NK-92 (cell line): ENCODE results near the gene GLCCI1.
"Not testable (repeated sequence)": the region's sequence is repeated elsewhere in the genome, so short reads cannot be mapped to it uniquely, and the experiment has no call there.

ENCODE experiments used
- DNase-seq: peaks from one replicate; lab custom pipeline; 2025; ENCODE audit not compliant: unreplicated experiment; lab: John Stamatoyannopoulos, UW

GLCCI1 gene

DNA sequence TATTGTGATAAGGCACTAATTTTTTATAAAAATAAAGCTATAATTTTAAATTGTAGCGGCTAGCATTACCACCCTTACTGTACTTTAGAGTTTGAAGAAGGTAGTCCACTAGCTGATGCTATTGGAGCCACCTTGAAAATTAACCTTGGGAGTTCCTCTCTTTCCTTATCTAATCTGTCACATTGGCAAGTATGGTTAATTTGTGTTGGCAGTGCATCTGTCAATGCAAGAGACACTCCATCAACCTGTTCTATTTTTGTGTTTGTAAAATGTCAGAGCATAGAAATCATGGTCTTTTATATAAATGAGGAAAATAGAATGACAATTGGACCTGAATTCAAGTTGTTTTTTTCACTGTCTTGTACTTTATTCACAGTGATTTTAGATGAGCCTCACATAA is 20.5 kb downstream of the GLCCI1 start:
- DNase-seq: no peak

DNA sequence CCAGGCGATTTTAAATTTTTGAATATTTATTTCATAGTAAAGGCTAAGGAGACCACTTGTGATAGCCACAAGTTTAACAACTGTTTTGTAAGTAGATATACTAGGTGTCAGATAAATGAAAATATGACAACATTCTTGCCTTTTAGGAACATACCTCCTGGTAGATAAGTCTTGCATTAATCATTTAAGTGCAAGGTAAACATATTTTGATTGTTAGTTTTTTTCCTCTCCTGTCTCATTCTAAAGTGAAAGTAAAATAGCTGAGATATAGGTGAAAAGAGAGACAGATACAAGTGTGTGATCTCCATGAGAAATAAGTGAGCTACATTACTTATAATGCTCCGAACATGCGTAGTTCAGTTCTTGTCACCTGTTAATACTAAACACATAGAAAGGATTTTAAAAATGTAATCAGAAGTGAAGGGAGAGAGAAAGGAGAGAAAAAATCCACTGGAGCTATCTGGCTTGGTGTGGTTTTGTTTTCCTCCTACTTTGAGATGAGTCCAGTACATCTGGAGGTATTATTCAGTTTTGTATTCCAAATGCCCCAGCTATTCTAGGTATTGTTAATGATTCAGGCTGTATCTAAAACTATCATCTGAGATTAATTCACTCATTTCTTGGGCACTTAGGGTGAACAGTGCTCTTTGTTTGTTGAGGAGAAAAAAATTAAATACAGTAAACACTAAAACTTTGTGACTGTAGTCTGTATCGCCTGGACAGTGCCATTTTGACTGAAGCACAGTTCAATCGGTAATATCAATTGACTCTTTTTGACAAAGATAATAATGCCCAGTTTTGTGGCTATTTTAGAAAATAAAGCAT is 21.2 kb downstream of the GLCCI1 start:
- DNase-seq: no peak

DNA sequence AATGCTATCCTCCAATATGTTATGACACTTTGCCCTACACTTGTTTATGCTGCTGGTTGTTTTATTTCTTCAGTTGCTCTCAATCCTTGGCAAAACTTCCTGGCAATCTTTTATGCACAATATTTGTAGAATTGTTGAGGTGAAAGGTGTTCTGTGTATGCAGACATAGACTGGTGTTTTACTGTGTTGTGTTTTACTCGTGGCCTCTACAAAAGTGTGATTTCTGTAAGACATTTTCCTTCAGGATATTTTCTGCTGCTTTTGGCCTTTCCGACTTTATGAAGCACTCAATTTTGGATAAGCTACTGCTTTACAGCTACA is 21.8 kb downstream of the GLCCI1 start:
- no peak for DNase-seq

DNA sequence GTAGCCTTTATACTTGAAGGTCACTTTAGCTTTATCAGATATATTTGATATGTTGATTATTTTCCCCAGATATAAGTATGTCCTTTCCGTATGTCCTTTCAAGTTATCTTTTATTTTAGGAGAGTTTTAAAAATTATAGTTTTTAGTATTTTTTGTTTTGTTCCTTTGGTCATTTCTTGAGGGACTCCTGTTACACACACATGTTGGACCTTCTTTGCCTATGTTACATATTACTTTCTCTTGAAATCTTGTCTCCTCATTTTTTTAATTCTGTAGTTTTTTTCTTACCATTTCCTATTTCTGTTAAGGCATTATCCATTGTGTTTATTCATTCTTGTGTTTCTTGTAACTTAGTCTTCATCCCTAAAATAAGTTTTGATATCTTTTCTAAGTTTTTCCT is 23.9 kb downstream of the GLCCI1 start:
- no peak for DNase-seq

DNA sequence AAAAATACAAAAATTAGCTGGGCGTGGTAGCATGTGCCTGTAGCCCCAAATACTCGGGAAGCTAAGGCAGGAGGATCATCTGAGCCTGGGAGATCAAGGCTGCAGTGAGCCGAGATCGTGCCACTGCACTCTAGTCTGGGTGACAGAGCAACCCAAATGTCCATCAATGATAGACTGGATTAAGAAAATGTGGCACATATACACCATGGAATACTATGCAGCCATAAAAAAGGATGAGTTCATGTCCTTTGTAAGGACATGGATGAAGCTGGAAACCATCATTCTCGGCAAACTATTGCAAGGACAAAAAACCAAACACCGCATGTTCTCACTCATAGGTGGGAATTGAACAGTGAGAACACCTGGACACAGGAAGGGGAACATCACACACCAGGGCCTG is 26.8 kb downstream of the GLCCI1 start:
- DNase-seq: not testable (repeated sequence)

DNA sequence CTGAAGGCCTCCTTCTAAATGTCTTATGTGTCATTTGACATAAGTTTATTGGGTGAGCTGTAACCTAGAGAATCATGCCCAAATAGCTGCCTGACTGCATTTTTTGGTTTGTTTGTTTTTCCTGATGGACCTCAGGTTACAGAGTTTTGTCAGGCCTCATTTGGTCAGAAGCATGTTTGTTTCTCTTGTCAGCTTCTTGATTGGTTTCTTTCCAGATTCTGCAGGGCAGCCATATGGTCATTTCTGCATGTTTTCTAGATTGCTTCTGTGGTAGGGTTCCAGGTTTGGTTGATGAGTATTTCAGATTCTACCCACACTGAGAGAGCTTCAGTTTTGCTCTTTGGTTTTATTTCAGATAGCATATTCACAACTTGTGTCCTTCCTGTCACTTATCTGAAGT is 28.0 kb downstream of the GLCCI1 start:
- no peak for DNase-seq

DNA sequence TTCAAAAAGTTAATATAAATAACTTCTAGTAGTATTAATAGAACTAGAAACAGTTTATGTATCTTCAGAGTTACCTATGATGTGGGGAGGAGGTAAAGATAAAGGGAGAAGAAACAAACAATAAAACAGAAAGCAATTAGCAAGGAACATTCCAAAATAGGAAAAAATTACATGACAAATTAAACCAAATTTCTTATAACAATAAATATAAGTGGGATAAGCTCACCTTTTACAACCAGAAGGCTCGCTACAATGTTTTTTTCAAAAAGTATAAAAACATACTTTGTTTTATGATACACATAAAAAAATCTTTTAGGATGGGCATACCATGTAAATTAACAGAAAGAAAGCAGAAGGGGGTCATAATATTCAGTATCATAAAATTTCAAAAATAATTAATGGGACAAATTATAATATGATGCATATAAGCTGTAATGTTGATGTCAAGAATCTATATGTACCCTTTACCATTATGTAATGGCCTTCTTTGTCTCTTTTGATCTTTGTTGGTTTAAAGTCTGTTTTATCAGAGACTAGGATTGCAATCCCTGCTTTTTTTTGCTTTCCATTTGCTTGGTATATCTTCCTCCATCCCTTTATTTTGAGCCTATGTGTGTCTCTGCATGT is 31.8 kb downstream of the GLCCI1 start:
- DNase-seq: no peak

DNA sequence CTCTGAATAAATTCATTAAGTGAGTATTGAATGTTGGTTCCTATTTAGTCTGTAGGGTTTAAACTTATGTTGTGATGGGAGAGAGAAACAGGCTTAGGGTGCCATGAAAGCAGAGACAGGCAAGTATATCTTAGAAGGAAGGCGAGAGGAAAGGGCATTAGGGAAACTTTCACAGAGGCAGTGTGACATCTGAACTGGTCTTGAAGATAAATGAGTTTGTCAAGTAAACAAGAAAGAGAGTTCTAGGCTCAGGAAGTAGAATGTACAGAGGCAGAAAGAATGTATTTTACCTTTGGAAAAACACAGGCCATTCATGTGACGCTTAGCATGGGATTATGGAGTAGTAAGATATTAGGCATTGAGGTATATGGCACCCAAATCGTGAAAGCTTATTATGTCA is 34.5 kb downstream of the GLCCI1 start:
- DNase-seq: no peak

DNA sequence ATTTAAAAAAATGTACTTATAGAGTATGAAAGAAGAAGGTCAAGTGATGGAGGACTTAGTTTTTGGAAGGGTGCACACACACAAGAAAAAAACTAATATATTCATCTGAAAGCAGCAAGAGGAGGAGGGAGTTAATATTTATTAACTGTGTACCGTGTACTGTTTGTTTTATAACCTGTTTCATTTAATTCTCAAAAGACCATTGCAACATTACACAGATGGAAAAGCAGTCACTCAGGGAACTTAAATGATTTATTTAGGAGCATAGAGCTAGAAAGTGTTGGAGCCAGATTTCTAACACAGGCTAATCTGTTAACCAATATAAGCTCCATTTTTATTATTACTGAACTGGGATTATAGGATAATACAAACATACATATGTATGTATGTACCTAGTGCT is 36.7 kb downstream of the GLCCI1 start:
- DNase-seq: no peak

DNA sequence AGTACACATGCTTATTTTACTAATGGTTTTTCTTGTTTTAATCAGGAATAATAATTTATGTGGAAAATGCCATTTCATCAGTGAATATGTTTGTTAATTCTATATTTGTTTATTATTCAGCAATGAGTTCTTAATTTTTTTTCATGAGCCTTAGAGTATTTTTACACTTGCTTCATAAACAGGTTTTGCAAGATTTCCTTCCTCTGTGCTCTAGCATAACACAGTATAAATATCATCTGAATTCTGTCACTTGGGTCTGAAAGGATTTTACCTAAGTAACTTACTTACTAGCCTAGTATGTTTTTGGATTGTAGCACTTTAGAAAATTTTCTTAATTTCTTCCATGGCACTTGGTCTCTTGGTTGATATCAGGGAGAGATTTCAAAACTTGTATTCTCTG is 45.8 kb downstream of the GLCCI1 start:
- no peak for DNase-seq

DNA sequence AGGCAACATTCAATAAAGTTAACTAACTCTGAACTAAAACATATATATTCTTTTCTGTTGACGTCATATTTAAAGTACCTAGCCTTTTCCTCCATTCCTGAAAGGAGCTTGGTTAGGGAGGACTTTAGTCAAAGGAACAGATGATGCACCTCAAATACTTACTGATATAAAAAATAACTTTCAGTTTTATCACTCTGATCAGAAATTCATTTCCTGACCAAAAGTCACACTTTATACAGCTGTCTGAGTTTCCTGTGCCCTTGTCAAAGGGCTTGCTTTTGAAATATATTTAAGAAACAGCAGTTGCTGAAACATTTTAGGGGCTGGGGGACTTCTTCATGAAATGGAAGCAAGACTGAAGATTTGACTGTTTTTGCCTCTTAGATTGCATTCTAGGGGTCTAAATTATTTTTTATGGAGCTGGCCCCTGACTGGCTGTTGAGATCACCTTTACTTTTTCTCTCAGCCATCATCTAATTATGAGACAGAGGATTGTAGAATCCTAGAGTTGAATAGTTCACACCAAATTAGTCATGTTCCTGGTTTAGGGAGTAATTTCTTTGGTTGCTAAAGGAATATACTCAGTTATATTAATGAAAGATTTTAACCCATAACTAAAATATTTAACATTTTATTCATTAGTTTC is 46.6 kb downstream of the GLCCI1 start:
- no peak for DNase-seq

DNA sequence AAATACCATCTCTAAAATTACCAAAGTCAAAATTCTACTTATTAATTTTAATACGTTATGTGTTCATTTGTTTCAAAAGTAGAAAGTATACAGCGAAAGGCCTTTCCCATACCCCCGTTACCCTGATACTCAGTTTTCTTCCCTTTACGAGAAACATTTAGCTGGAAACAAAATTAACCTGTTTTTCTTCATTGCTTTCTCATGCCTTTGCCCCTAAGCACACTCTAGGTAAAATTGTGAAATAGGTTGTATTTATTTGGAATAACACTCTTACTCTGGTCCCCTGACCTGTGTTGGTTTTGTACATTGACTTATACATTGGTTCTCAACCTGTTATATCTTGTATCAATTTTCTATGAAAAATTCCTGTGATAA is 47.1 kb downstream of the GLCCI1 start:
- DNase-seq: no peak

DNA sequence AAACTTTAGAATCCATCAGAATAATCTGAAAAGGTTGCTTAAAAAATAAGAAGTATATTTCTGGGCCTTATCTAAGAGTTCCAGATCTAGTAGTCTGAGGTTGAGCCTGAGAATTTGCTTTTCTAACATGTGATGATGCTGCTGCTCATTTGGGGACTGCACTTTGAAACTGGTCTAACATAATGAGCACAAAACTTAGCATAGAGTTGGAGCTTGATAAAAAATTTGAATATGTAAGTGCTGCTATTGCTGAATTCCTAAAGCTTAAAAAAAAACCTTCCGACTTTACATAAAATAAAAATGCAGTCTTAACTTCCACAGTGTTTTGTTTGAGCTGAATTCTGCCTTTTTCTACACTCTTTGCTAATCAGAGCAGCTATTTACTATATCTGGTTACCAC is 48.8 kb downstream of the GLCCI1 start:
- no peak for DNase-seq

DNA sequence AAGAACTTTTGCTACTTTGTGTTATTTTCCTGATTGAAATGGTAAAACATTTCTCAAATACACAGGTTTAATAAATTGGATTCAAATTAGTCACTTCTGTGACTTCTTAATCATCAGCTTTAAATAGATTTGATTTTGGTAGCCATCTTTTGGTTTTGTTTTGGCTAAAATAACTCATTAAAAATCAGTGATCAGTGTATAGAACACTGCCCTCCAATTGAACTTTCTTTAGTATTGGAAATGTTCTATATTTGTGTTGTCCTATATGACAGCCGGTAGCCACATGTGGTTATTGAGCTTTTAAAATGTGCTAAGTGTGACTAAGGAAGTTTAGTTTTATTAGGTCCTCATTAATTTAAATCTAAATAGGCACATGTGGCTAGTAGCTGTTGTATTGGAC is 50.4 kb downstream of the GLCCI1 start:
- no peak for DNase-seq

DNA sequence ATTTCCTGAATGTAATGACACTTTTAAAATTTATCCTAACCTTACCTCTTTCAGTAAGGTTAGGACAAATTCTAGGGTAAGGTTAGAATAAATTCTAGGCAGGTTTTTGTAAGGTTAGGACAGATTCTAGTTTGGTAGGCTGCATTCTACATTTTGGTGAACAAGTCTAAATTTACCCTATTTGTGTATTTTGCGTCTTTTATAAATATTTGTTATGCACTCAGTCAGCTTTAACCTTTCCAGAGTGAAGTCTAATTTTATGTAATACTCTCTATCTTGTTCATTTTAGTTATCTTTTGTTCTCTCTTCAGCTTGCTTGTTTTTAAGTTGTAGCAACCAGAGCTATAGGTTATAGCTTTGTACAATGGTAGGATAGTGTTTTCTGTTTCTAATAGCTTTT is 54.0 kb downstream of the GLCCI1 start:
- DNase-seq: no peak

DNA sequence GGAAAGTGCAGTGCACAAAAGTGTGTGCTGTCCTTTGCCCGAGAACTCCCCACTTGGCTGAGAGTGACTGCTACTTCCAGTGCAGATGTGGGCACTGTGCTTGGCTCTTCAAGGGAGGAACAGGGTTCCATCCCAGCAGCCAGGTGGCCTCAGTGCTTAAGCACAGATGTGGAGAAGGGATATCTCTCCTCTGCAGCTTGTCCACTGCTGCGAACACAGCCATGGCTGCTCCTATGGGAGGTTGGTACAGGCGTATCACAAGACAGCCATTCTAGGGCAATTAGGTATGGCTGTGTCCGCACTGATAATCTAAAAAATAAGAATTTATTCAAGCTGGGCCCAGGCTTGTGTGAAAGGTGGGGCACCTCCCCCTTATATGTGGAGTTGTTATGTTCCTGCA is 66.6 kb downstream of the GLCCI1 start:
- no peak for DNase-seq

DNA sequence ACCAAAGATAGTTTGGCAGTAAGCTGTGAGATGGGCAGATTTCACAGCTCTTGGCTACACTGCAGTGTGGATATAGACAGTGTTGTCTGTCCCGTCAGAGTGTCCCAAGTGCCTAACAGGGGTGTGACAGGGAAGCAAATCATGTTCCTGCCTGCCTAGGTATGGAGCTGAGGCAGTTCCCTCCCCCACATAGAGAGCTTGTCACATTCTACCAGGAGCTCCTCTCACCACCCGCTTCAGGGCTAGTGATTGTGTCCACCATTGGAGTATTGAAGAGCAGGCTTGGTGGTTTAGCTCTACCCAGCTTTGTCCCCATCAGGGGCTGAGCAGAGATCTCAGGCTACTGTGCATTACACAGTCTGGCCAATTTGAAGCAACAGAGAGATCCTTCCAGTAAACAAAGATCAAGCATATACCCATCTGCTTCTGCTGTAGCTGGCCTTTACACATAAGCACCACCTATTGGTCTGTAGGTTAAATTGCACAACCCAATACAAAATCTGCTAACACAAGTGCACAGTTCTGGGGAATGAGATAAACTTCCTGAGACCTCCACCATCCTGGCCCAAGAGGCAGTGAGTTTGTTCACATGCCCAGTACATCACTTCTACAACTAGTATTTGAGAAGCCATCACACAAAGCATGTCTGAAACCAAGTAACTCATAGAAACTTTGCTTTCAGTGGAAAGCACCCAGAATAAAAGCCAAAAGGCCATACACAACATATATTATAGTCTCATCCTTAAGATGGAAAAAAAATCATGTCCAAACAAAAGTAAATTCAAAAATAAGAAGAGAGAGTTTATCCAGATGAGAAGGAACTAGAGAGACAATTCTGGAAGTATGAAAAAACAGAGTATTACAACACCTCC is 67.3 kb downstream of the GLCCI1 start:
- no peak for DNase-seq

DNA sequence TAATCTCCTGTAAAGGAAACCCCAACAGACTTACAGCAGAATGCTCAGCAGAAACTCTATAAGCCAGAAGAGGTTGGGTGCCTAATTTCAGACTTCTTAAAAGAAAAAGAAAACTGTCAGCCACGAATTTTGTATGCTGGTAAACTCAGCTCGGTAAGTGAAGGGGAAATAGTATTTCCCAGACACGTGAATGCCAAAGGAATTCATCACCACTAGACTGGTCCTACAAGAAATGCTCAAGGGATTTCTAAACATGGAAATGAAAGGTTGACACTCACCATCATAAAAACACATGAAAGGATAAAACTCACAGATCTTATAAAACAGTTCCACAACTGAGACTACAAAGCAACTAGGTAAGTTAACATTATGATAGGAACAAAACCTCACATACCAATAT is 68.6 kb downstream of the GLCCI1 start:
- no peak for DNase-seq

DNA sequence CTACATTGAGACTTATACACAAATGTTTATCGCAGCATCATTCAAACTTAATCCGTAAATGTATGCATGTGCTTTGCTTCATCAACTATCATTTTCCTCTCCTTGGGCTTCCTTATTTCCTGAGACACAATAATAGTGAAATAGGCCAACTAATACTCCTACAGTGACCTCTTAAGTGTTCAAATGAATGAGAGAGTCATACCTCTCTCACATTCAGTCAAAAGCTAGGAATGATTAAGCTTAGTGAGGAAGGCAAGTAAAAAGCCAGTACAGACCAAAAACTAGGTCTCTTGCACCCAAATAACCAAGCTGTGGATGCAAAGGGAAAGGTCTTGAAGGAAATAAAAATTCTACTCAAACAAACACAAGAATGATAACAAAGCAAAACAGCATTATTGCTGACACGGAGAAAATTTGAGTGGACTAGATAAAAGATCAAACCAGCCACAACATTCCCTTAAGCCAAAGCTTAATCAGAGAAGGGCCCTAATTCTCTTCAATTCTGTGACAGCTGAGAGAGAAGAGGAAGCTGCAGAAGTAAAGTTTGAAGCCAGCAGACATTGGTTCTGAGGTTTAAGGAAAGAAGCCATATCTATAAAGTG is 72.3 kb downstream of the GLCCI1 start:
- no peak for DNase-seq

DNA sequence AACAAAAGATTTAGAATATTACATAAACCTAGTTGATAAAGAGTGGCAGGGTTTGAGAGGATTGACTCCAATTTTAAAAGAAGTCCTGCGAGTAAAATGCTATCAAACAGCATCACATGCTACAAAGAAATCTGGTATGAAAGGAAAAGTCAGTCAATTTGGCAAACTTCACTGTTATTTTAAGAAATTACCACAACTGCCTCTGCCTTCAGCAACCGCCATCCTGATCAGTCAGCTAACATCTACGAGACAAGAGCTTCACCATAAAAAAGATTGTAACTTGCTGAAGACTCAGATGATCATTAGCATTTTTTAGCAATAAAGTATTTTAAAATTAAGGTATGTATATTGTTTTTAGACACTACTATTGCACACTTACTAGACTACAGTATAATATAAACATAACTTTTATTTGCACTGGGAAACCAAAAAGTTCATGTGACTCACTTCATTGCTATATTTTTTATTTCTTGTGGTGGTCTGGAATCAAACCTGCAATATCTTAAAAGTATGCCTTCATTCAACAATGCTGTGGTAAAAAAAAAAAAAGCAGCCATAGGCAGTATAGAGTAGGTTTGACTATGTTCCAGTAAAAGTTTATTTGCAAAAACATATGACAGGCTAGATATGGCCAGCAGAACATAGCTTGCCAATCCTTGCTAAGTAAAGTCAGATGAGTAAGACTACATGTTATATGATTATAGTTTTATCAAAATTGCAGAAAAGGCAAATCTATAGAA is 74.4 kb downstream of the GLCCI1 start:
- DNase-seq: no peak
